ENCODE data around the gene RXYLT1.

The RXYLT1 gene

GRCh38 chr12:63844391-63845341 is 65.0 kb downstream of the RXYLT1 start, which contains the start of gene SRGAP1:
SRGAP1 (plus strand) TSS chr12:63844700; CDS start chr12:63844817, 117 bp downstream.
- DNase-seq = peak in 1 of 2 experiments; percentile 58

GRCh38 chr12:63845726-63846125 is 66.0 kb downstream of the RXYLT1 start:
- no peak for DNase-seq

- peak in 1 of 2 experiments; percentile 20 for DNase-seq
These were observed 66.7 kb downstream of the RXYLT1 start for GRCh38 chr12:63846238-63846967.

GRCh38 chr12:63848450-63848849 is 68.7 kb downstream of the RXYLT1 start:
- DNase-seq = no peak

GRCh38 chr12:63849106-63849620 is 69.5 kb downstream of the RXYLT1 start:
- DNase-seq = peak in 1 of 2 experiments; percentile 30

GRCh38 chr12:63849641-63850040 is 69.9 kb downstream of the RXYLT1 start:
- no peak for DNase-seq

GRCh38 chr12:63853978-63854377 is 74.3 kb downstream of the RXYLT1 start:
- DNase-seq = no peak

- no peak for DNase-seq
These were observed 75.6 kb downstream of the RXYLT1 start for GRCh38 chr12:63855299-63855698.

- DNase-seq = no peak
These were observed 78.3 kb downstream of the RXYLT1 start for GRCh38 chr12:63857771-63858670.
